GM21619 (cell line): ENCODE measurements around the gene FBL.
"Not testable (repeated sequence)": the region's sequence is repeated elsewhere in the genome, so short reads cannot be mapped to it uniquely, and the experiment has no call there.

Experiments used
- ATAC-seq: cut with Tn5 transposase; IDR thresholded peaks from one replicate; pipeline ENCODE4 v1.9.1; 2021; ENCODE audit not compliant: unreplicated experiment

FBL gene

DNA sequence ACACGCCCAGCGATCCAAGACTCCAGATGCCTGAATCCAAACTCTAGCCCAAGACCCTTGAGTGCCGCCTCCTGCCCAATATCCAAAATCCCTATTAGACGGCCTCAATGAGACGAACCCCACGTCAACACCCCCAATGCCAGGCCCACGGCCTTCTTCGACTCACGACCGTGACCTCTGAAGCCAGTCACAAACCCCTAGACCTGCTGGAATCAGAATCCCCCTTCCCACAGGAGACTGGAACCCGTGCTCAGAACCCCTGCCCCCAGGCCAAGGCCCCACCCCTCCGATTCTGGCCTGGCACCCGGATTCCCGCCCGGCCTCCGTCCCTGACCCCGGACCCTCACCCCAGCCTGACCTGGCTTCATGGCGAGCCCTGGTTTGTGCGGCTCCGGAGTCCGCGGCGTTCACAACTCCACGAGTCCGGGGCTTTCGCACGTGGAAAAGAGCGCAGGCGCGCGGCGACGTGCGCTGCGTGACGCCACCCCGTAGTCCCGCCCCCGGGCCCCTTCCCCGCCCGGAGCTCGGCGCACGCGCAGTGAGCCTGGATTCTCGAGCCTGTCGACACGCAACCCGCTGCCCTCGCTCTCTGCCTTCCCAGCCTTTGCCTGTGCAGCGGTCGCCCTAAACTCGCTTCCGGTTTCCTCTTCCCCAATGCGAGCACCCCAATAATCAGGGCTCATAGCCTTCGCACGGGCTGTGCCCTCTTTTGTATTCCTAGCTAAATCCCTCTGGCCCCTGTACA lies at the start of gene FBL:
FBL (minus strand) TSS at position 447 of the 745 bp plus-strand sequence; CDS start at position 368, 79 bp downstream.
- peak; percentile 73 for ATAC-seq

DNA sequence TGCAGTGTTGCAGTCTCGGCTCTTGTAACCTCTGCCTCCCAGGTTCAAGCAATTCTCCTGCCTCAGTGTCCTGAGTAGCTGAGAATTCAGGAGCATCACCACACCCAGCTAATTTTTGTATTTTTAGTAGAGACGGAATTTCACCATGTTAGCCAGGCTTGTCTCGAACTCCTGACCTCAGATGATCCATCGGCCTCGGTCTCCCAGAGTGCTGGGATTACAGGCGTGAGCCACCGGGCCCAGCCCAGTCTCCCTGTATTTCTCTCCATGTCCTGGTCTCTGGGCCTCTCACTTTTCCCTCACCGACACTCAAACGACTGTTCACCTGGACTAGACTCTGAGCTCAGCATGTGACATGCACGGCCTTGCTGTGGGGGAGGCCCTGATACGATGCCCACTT lies 48.9 kb upstream of the FBL start:
- ATAC-seq = not testable (repeated sequence)

- ATAC-seq = not testable (repeated sequence)
These were observed 48.0 kb upstream of the FBL start for GRCh38 chr19:39894236-39894606.

DNA sequence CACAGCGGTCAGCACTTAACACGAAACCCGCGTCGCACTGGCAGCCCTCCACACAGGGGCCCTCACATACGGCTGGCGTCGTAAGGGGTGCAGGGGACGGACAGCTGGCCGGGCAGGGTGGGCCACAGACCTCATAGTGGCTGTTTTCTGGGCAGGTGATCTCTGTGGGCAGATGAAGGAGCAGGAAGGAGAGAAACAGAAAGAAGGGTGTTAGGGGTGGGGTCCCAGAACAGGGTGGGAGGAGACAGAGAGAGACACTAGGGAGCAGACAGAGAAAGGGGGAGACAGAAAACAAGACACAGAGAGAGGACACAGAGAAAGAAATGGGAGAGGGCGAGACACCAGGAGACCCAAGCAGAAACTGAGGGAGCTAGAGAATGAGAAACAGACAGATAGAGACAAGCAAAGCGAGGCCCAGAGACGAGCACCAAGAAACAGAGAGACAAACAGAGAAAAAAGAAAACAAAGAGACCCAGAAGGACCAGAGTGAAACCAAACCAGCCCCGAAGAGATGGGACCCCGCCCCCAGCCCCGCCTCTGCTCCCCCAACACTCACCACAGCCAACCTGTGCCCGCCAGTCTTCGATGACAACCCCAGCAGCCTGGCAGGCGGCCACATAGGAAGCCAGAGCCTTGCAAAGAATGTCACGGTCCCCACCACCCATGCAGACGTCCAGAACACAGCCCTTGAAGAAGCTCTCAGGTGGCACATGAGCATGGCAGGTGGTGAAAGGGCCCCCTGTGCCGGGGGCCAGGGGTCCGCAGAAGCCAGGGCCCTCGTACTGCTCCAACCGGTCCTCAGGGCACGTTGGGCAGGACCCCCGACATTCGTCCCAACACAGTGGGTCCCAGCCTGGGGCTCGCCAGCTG lies 47.4 kb upstream of the FBL start:
- not testable (repeated sequence) for ATAC-seq

DNA sequence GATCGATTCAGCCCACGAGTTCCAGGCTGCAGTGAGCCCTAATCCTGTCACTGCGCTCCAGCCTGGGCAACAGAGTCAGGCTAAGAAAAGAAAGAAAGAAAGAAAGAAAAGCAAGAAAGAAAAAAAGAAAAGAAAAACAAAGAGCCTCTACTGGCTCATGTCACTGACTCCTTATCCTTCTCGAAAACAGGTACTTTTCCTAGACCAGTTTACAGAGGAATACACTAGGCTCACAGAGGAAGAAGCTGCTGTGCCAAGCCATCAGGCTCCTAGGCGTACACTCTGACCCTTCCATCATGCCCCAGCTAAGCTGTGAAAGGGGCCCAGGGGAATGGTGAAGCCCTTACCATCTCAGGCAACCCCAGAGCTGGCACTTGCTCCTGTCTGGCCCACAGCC lies 46.3 kb upstream of the FBL start:
- not testable (repeated sequence) for ATAC-seq

DNA sequence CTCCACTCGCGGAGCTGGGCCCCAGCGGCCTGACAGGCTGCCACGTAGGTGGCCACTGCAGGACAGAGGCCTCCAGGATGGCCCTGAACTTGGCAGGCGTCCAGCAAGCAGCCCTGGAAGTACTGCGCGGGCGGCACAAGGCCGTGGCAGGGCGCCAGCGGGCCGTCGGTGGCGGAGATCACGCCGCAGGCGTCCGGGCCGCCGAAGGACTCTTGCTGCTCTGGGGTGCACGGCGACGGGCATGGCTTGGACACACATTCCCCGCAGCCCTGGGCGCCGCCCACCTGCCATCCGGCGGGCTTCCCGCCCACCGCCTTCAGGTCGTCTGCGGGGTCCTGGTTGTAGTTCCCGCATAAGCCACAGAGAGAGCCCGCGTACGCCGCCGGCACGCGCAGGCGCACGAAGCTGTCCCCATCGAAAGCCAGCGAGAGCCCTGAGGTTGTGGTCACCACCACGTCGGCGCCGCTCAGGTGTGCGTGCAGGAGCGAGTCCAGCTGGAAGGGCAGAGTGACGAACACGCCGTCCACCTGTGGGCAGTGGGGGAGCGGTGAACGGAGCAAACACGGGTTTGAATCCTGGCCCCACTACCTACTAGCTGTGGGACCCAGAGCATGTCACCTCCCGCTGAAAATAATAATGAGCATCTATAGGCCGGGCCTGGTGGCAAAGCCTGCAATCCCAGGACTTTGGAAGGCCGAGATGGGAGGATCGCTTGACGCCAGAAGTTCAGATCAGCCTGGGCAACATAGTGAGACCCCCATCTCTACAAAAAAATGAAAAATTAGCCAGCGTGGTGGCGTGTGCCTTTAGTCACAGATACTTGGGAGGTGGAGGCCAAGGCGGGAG lies 45.7 kb upstream of the FBL start:
- ATAC-seq = not testable (repeated sequence)

GRCh38 chr19:39890755-39891551 lies 44.8 kb upstream of the FBL start:
- ATAC-seq = no peak

- not testable (repeated sequence) for ATAC-seq
These were observed 43.9 kb upstream of the FBL start for GRCh38 chr19:39889872-39890754.

DNA sequence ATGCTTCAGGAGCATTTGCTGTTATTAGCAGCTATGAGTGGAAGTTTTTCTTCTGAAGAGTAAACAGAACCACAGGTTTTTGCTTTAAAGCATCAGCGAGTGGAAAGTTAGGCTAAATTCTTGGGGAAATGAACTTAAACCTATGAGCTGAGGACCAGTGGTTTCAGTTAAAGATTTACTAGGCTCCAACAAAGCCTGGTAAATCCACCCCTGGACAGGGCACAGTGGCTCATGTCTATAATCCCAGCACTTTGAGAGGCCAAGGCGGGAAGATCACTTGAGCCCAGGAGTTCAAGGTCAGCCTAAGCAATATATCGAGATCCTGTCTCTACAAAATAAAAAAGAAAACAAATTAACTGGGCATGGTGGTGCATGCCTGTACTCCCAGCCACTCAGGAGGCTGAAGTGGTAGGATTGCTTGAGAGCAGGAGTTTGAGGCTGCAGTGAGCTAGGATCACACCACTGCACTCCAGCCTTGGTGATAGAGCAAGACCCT lies 41.3 kb upstream of the FBL start:
- not testable (repeated sequence) for ATAC-seq

DNA sequence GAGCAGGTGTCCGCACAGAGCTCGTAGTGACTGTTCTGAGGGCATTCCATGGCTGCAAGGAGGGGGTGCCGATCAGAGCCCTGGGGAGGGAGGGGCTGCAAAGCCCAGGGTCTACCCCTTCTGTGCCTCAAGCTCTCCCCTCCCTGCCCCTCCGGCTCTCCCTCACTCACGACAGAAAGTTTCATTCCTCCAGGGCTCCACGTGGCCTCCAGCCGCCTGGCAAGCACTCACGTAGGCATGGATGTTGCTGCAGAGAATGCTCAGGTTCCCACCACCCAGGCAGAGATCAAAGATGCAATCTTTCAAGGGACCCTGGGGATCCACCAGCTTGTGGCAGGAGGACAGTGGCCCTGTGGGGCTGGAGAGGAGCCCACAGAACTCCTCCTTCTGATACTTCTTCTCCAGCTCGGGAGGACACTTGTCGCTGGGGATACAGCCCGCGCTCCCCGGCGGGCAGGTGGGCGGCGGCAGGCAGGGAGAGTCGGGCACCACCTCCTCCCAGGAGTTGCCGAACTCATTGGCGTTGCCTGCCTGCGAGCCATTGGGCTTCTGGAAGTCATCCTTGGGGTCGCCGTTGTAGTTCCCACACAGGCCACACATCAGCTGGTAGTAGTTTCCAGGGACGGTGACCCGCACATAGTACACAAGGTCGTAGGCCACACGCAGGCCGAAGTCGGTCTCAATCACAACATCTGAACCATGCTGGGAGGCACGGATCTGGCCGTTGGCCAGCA lies 39.8 kb upstream of the FBL start:
- not testable (repeated sequence) for ATAC-seq

DNA sequence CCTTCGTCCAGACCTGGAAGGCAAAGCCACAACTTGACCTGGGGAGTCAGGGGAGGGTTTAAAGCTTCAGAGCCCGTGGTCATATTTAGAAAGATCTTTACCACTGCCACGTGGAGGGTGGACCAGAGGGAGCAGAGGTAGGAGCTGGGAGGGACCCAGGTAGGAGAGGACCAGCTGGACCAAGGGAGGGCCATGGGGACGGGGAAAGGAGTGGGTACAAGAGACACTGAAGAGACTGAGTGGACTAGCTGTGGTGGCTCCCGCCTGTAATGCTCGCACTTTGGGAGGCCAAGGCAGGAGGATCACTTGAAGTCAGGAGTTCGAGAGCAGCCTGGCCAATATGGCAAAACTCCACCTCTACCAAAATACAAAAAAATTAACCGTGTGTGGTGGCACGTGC lies 38.5 kb upstream of the FBL start:
- ATAC-seq = not testable (repeated sequence)

GRCh38 chr19:39882645-39883044 lies 36.5 kb upstream of the FBL start:
- ATAC-seq = not testable (repeated sequence)

- ATAC-seq = not testable (repeated sequence)
These were observed 35.4 kb upstream of the FBL start for GRCh38 chr19:39881495-39882110.

- not testable (repeated sequence) for ATAC-seq
These were observed 34.1 kb upstream of the FBL start for GRCh38 chr19:39880241-39880640.

- ATAC-seq = not testable (repeated sequence)
These were observed 33.6 kb upstream of the FBL start for GRCh38 chr19:39879796-39880195.

DNA sequence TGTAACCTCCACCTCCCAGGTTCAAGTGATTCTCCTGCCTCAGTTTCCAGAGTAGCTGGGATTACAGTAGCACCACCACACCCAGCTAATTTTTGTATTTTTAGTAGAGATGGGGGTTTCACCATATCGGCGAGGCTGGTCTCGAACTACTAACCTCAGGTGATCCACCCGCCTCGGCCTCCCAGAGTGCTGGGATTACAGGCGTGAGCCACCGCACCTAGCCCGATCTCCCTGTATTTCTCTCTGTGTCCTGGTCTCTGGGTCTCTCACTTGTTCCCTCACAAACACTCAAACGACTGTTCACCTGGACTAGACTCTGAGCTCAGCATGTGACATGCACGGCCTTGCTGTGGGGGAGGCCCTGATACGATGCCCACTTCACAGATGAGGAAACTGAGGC lies 32.7 kb upstream of the FBL start:
- ATAC-seq = not testable (repeated sequence)

DNA sequence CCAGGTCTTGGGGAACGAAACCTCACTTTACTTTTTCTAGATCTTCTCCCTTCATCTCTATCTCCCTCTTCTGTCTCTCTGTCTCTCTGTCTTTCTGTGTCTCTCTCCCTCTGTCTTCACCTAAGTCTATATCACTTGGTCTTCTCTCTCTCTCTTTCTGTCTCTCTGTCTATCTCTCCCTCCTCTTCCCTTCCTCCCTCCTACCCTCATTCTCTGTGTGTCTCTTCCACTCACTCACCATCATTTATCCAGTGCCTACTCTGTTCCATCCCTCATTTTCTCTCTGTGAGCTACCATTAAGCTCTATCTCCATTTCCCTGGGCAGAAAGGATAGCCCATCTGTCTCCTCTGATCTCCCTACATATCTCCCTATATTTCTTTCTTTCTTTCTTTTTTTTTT lies 32.2 kb upstream of the FBL start:
- no peak for ATAC-seq

GRCh38 chr19:39877982-39878381 lies 31.8 kb upstream of the FBL start:
- not testable (repeated sequence) for ATAC-seq
